GM12878 (cell line): ENCODE data around the gene ATP6V0C. TPM values are rescaled to one million over a fixed set of nuclear protein-coding genes. Genes with fewer than 3 reads are reported as not detected.

ENCODE experiments used
- ATAC-seq: fragments of 200-7000 bp; cut with Tn5 transposase; 3 replicates; pipeline ENCODE4 v1.9.1; 2020; ENCODE audit warnings: mild to moderate bottlenecking, moderate library complexity
- BruUV-seq: library from RNA; stranded (reverse); fragments of 400-500 nt; replicated peaks from 2 replicates; lab custom pipeline; 2021; lab: Mats Ljungman, UMichigan
- CTCF ChIA-PET: fragments of 300-600 bp; sonication (Branson Sonifier 250); formaldehyde crosslinking; extraction: SDS; loops from one replicate; lab custom pipeline; 2021; ENCODE audit warnings: inconsistent platforms; lab: Yijun Ruan, JAX
- POLR2A ChIA-PET: fragments of 350-600 bp; formaldehyde crosslinking; extraction: SDS; loops from one replicate; lab custom pipeline; 2021; ENCODE audit warnings: inconsistent platforms; lab: Charles Lee
- RAD21 ChIA-PET: fragments of 300-600 bp; sonication (Branson Sonifier 250); formaldehyde crosslinking; loops from one replicate; lab custom pipeline; 2023; ENCODE audit warnings: antibody characterized with exemption; ENCODE audit not compliant: unreplicated experiment; lab: Charles Lee
- SMC1A ChIA-PET: fragments of 300-600 bp; sonication (Branson Sonifier 250); formaldehyde crosslinking; loops from one replicate; lab custom pipeline; 2023; ENCODE audit not compliant: unreplicated experiment, uncharacterized antibody; lab: Charles Lee
- DNase-seq: peaks from one replicate; pipeline ENCODE4 v3.0.0-alpha.2; 2011; ENCODE audit warnings: low read depth, low spot score
- FAIRE-seq: peaks from 3 replicates; lab custom pipeline; 2011; peaks lifted over from hg19 to GRCh38; lab: Jason Lieb, UNC
- H2AFZ ChIP-seq: 2 replicates; pipeline ENCODE4 v1.6.0; 2011; ENCODE audit warnings: low read depth, low read length, control low read depth; ENCODE audit not compliant: control insufficient read depth
- H3K27ac ChIP-seq: 2 replicates; pipeline ENCODE4 v1.5.1; 2011; ENCODE audit warnings: control low read depth; ENCODE audit not compliant: control insufficient read depth, insufficient read depth
- H3K27me3 ChIP-seq, 2 experiments: replicated peaks in 1 of 2; 2 replicates each; pipeline versions ENCODE4 v1.6.0 to v1.6.1; 2011; ENCODE audit warnings: low read length in 1 of 2; ENCODE audit not compliant: control insufficient read depth in 2 of 2, insufficient read depth in 2 of 2
- H3K36me3 ChIP-seq, 2 experiments: 2 replicates each; pipeline ENCODE4 v1.5.1; 2011; ENCODE audit warnings: low read length in 1 of 2; ENCODE audit not compliant: control insufficient read depth in 2 of 2, insufficient read depth in 2 of 2
- H3K4me1 ChIP-seq: 2 replicates; pipeline ENCODE4 v1.6.1; 2011; ENCODE audit warnings: mild to moderate bottlenecking, low read length, moderate library complexity, mixed read lengths; ENCODE audit not compliant: control insufficient read depth, insufficient read depth
- H3K4me2 ChIP-seq: 2 replicates; pipeline ENCODE4 v1.6.0; 2011; ENCODE audit warnings: control low read depth; ENCODE audit not compliant: control insufficient read depth, insufficient read depth
- H3K4me3 ChIP-seq: fragments of 200-600 bp; sonication (generic); 2 replicates; pipeline ENCODE4 v1.5.1; 2016
- H3K79me2 ChIP-seq: 2 replicates; pipeline ENCODE4 v1.6.0; 2011; ENCODE audit warnings: low read length; ENCODE audit not compliant: control insufficient read depth, insufficient read depth
- H3K9ac ChIP-seq: 2 replicates; pipeline ENCODE4 v1.8.0; 2011; ENCODE audit warnings: low read length, control low read depth, mixed read lengths; ENCODE audit not compliant: control insufficient read depth, insufficient read depth
- H3K9me3 ChIP-seq: replicated peaks from 3 replicates; pipeline ENCODE4 v1.5.1; 2011; ENCODE audit warnings: mild to moderate bottlenecking, low read length; ENCODE audit not compliant: control insufficient read depth, insufficient read depth
- H4K20me1 ChIP-seq: 2 replicates; pipeline ENCODE4 v1.6.0; 2011; ENCODE audit not compliant: control insufficient read depth, insufficient read depth
- ATF3 ChIP-seq: IDR thresholded peaks from 2 replicates; pipeline ENCODE4 v1.6.1; 2011; ENCODE audit warnings: low read depth, mild to moderate bottlenecking, low read length, moderate library complexity, borderline replicate concordance; ENCODE audit errors: extremely low read depth
- BACH1 ChIP-seq: fragments of 450-650 bp; IDR thresholded peaks from 2 replicates; pipeline ENCODE4 v1.6.1; 2017; ENCODE audit warnings: mild to moderate bottlenecking, borderline replicate concordance
- CHD1 ChIP-seq: IDR thresholded peaks from 2 replicates; pipeline ENCODE4 v1.6.1; 2012; ENCODE audit warnings: low read depth, low read length, improper control_type of control experiment
- CHD2 ChIP-seq: IDR thresholded peaks from 2 replicates; pipeline ENCODE4 v1.6.1; 2011; ENCODE audit warnings: low read depth, low read length, improper control_type of control experiment, borderline replicate concordance
- IRF4 ChIP-seq: IDR thresholded peaks from 2 replicates; pipeline ENCODE4 v1.6.1; 2011; ENCODE audit warnings: low read depth, low read length
- NFYB ChIP-seq: IDR thresholded peaks from 2 replicates; pipeline ENCODE4 v1.6.1; 2011; ENCODE audit warnings: low read depth, mild to moderate bottlenecking, low read length, improper control_type of control experiment, moderate library complexity; ENCODE audit not compliant: insufficient read depth
- WGBS: methylation state at CpG from one replicate; pipeline ENCODE4 v1.1.6; 2016; ENCODE audit warnings: low lambda C conversion rate; ENCODE audit not compliant: insufficient replicate concordance, insufficient coverage; ENCODE audit errors: missing lambda C conversion rate; 5-methylcytosine and 5-hydroxymethylcytosine counted together
- in situ Hi-C: fragments of 300-500 bp; cut with MboI; formaldehyde crosslinking; loops from 9 replicates; pipeline ENCODE4 v1.14.3; 2018; ENCODE audit warnings: mixed read lengths
- intact Hi-C: fragments of 100-400 bp; cut with micrococcal nuclease; formaldehyde crosslinking; loops from one replicate; pipeline ENCODE4 v1.14.2; 2022; ENCODE audit not compliant: unreplicated experiment
- polyA plus RNA-seq, 11 experiments: library from polyadenylated mRNA; depleted of rRNA in 4 of 11; unstranded in 6 of 11; stranded (reverse) in 5 of 11; fragments of >200 nt; fragmentation: Nextera tagmentation in 4 of 11; fragmentation: Illumina TruSeq in 1 of 11; extraction: Ambion mirVana in 4 of 11; extraction: Trizol in 1 of 11; gene quantifications; 1 replicate in 1 of 11; 2 replicates in 10 of 11; pipeline versions ENCODE4 v1.2.1 to v1.2.3, GENCODE V29; 2011 to 2016; ENCODE audit warnings: inconsistent platforms in 2 of 11, missing spikeins in 2 of 11, low read depth in 1 of 11
- total RNA-seq, 4 experiments: library from RNA; depleted of rRNA in 3 of 4; stranded (reverse); fragments of >200 nt in 3 of 4; fragmentation: Illumina TruSeq in 1 of 4; extraction: Trizol in 1 of 4; gene quantifications; 2 replicates each; pipeline versions ENCODE4 v1.2.1 to v1.2.3, GENCODE V29; 2013 to 2021

ATP6V0C gene
- total and polyA plus RNA-seq, 10 of the 15 experiments (the other 5 are each of a cell fraction or from before 2014, with no cell fraction given): 2.4 to 135 (median 18.4) TPM

GRCh38 chr16:2490190-2491105 is 23.3 kb upstream of the ATP6V0C start:
- H3K27me3 ChIP-seq: no peaks in the 10 kb centered on the region
- SMC1A ChIA-PET: no interaction called here
- H3K4me3 ChIP-seq: no peak overlapping the region
- H3K4me1 ChIP-seq: peaks cover 16% of the 10 kb centered on the region
- 96% methylated on average over 23 of the region's 23 CpGs for WGBS
- RAD21 ChIA-PET: no interaction called here
- intact Hi-C loops: no loop called here
- CTCF ChIA-PET: interaction anchor here (1.4 to 1.6 kb wide), 2 partner anchors 11 to 194 kb away, joined by 3 read pairs; no protein-coding TSS in a partner anchor
- H3K9me3 ChIP-seq: no peaks in the 10 kb centered on the region
- BruUV-seq: no TSS peak
- no peak overlapping the region for H3K27ac ChIP-seq
- DNase-seq (no peak), ATAC-seq (no peak), FAIRE-seq (no peak)
- H4K20me1 ChIP-seq: no peaks in the 10 kb centered on the region
- H2AFZ ChIP-seq: no peak overlapping the region
- POLR2A ChIA-PET: no interaction called here
- no peak overlapping the region for H3K4me2 ChIP-seq
- no peaks in the 10 kb centered on the region; a peak in 1 of 4 replicates for H3K36me3 ChIP-seq
- TF ChIP-seq IRF4: no peak
- no peak for TF ChIP-seq ATF3
- no peak for TF ChIP-seq CHD1
- no peak for TF ChIP-seq BACH1
- TF ChIP-seq CHD2: no peak
- TF ChIP-seq NFYB: no peak
- in situ Hi-C loops: loop anchor here (10.0 kb wide), 1 partner anchor 476 kb away; the partner anchor contains the start of gene NPW
- no peak overlapping the region for H3K9ac ChIP-seq
- no peaks in the 10 kb centered on the region for H3K79me2 ChIP-seq
